GM18951 (cell line): ENCODE measurements around the gene SEL1L3.

Experiments
- POLR2A ChIP-seq: IDR thresholded peaks from 4 replicates; pipeline ENCODE4 v1.6.1; 2011; ENCODE audit warnings: mild to moderate bottlenecking; ENCODE audit not compliant: insufficient read length, insufficient read depth; ENCODE audit errors: extremely low read depth
- in situ Hi-C: fragments of 300-500 bp; cut with MboI; formaldehyde crosslinking; loops from one replicate; pipeline ENCODE4 v1.12.0; 2022; ENCODE audit warnings: low sequenced_read_pairs, mixed read lengths, inconsistent platforms; ENCODE audit not compliant: unreplicated experiment

Gene SEL1L3

GRCh38 chr4:25889589-25890503 is 27.1 kb upstream of the SEL1L3 start:
- in situ Hi-C loops = no loop called here
- TF ChIP-seq POLR2A = no peak

GRCh38 chr4:25888781-25889180 is 26.0 kb upstream of the SEL1L3 start:
- in situ Hi-C loops = no loop called here
- TF ChIP-seq POLR2A = no peak

DNA sequence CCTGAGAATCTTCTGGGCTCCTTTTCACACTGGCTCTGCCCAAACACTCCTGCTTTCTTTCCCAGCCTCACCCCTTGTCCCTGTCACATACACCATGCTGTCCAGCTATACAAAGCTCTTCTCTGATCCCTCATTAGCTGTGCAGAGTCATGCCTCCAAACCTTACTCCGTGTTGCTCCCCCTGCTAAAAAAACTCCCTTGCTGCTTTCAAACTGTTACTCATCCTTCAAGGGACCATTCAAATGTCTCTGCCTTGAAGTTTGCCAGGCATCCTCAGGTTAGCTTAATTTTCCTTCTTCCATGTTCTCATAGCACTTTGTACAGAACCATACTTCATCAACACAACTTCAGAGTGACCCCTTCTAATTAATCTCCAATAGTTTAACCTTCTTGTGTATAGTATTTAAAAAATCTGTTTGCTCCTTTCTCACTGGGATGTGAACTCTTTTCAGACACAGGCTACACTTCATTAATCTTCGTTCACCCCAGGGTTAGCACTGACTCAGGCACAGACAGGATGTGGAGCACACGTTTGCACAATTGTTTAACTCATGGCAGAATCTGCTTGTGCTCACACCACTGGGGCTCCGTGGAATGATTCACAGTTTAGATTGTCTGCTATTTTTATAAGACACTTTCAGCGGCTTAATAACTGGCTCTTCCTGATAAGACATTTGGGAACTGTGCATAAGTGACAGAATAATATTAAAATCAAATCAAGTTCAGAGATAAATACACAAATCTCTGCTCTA is 21.4 kb upstream of the SEL1L3 start:
- no peak for TF ChIP-seq POLR2A
- in situ Hi-C loops = no loop called here

DNA sequence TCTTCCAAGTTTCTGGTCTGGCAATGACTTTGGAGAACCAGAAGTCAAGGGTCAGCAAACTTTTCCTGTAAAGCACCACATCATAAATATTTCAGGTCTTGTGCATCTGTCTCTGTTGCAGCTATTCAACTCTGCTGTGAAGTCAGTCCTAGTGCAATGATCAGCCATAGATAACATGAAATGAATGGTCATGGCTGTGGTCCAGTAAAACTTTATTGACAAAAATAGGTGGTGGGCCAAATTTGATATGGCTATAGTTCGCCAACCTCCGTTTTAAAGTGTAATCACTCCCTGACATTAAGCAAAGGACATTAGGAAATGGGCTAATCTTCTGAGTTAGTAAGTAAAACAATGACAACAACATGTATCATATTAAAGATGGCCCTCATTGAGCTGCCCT is 20.8 kb upstream of the SEL1L3 start:
- no peak for TF ChIP-seq POLR2A
- in situ Hi-C loops = no loop called here

GRCh38 chr4:25882226-25882625 is 19.4 kb upstream of the SEL1L3 start:
- in situ Hi-C loops = no loop called here

GRCh38 chr4:25881193-25881592 is 18.4 kb upstream of the SEL1L3 start:
- TF ChIP-seq POLR2A = no peak
- in situ Hi-C loops = no loop called here

More at GRCh38 chr4:25882226-25882625, 19.4 kb upstream of the SEL1L3 start:
- no peak for TF ChIP-seq POLR2A

DNA sequence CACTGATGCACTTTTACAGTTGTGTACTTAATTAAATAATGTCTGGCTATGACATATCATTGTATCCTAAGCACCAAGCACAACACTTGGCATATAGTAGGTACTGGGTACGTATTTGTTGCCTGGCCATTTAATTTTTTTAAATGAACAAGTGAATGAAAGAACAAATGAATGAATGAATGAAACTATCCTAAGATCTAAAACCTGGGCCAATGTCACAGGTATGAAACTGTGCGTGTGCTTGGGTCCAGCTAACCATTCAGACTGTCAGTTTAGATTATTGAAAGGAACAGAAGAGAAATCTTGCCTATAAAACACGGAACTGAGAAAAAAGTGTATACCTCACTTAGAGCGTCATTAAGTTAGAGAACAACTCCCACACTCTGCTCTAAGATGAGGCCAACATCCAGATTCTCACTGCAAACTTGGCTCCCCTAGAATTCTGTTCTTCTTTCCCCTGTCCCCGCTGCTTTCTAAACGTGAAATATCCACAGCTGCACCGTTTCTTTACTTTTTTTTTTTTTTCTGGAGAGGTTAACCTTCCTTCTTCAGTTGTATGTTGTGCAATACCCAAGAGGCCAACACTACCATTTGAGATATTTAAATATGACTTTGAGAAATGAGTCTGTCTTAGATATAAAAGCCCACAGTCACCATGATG is 17.3 kb upstream of the SEL1L3 start:
- no peak for TF ChIP-seq POLR2A
- in situ Hi-C loops = no loop called here

DNA sequence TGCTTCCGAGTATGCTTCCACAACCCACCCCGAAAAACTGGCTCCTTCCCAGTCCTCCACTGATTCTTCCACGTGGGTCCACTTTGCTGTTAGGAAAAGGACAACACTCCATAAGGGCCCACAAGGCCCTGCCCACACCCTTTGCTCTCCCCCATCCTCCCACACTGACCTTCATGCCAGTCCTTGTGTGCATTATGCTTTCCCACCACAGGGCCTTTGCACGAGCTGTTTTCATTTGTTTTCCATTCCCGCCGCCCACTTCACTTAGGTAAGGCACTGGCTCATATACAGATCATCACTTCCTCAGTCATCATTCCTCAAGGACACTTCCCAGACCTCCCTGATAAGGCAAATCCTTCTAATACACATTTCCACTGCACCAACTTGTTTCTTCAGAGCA is 16.8 kb upstream of the SEL1L3 start:
- in situ Hi-C loops = no loop called here
- TF ChIP-seq POLR2A = no peak

- TF ChIP-seq POLR2A = no peak
- in situ Hi-C loops = no loop called here
Observed at GRCh38 chr4:25879091-25879584, 16.4 kb upstream of the SEL1L3 start.

- TF ChIP-seq POLR2A = no peak
- in situ Hi-C loops = no loop called here
Observed at GRCh38 chr4:25878676-25879075, 15.9 kb upstream of the SEL1L3 start.

DNA sequence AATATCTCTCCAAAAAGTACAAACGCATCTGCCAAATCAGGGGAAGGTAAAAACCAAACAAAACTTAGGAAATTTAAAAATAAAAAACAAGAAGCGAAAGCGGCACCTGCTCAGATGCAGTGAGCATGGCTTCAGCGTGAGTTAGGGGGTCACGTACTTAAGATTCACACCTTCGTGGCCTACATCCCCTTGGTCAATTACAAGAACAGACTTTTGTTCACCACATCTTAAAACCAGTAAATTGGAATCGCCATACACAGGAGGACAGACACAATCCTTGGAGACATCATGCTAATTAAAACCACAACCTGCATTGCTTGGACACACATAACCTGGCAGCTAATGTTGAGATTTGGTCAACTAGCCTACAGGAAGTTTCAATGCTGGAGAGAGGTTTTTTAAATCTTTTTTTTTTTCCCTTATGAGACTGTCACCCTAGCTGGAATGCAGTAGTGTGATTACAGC is 12.5 kb upstream of the SEL1L3 start:
- in situ Hi-C loops = no loop called here
- no peak for TF ChIP-seq POLR2A

GRCh38 chr4:25874655-25875054 is 11.9 kb upstream of the SEL1L3 start:
- in situ Hi-C loops = loop anchor here (25.0 kb wide), 1 partner anchor 1013 kb away; no protein-coding TSS in a partner anchor
- TF ChIP-seq POLR2A = no peak

- in situ Hi-C loops = loop anchor here (25.0 kb wide), 1 partner anchor 1014 kb away; no protein-coding TSS in a partner anchor
Observed at GRCh38 chr4:25873632-25874129, 10.9 kb upstream of the SEL1L3 start.

More at GRCh38 chr4:25873632-25874129, 10.9 kb upstream of the SEL1L3 start:
- no peak for TF ChIP-seq POLR2A
